Measurements from ENCODE around the gene CAMK1G. TPM values are rescaled to one million over a fixed set of nuclear protein-coding genes. Genes with fewer than 3 reads are reported as not detected.

The CAMK1G gene
- total RNA-seq, 3 donors from 2014 or later, result 0.60 TPM; not detected in 2

DNA sequence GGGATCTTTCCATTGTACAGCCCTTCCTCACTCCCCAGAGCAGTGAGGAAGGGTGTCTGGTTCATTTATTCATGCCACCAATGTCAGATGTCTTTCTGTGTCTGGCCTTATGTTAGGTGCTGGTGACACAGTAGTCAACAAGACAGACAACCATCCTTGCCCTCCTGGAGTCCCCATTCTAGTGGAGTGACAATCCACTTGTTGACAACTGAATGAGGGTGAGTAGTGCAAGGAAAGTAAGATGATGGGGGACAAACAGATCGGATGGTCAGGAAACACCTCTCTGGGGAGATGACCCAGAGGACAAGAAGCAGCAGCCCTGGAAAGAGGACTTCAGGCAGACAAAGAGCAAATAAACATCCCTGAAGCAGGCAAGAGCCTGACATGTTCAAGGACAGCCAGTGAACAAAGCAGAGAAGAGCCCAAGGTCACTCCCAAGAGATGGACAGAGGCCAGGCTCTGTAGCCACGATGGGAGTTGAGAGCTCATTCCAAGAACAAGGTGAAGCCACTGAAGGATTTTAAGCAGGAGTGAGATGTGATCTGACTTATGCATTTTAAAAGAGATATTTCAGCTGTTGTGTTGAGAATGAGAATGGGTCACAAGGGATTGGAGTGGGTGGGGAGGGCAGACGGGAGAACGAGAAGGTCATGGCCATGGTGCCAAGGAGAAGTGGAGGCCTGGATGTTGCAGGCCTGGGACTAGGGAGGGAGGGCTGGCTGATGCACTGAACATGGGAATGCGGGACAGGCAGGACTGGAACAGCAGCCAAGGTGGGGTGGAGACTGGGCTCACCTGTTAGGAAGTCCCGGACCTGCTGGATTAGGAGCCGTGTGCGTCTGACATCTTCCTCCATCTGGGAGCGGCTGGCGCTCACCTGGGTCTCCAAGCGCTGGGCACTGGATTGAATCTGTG lies 38.5 kb downstream of the CAMK1G start:
- TF ChIP-seq, protein P1, sequence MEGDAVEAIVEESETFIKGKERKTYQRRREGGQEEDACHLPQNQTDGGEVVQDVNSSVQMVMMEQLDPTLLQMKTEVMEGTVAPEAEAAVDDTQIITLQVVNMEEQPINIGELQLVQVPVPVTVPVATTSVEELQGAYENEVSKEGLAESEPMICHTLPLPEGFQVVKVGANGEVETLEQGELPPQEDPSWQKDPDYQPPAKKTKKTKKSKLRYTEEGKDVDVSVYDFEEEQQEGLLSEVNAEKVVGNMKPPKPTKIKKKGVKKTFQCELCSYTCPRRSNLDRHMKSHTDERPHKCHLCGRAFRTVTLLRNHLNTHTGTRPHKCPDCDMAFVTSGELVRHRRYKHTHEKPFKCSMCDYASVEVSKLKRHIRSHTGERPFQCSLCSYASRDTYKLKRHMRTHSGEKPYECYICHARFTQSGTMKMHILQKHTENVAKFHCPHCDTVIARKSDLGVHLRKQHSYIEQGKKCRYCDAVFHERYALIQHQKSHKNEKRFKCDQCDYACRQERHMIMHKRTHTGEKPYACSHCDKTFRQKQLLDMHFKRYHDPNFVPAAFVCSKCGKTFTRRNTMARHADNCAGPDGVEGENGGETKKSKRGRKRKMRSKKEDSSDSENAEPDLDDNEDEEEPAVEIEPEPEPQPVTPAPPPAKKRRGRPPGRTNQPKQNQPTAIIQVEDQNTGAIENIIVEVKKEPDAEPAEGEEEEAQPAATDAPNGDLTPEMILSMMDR (IDR thresholded peaks at IDR 0.05), result no peak
- intact Hi-C loops (cut with DNase I, micrococcal nuclease), result no loop called here
- H3K4me1 ChIP-seq (ENCODE audit: low read depth), result peaks cover 20% of the 10 kb centered on the region
- H3K9me3 ChIP-seq, result no peaks in the 10 kb centered on the region
- no peak overlapping the region for H3K4me3 ChIP-seq
- H3K36me3 ChIP-seq (ENCODE audit: low read depth), result no peaks in the 10 kb centered on the region
- no peak for DNase-seq
- no peak for ATAC-seq

DNA sequence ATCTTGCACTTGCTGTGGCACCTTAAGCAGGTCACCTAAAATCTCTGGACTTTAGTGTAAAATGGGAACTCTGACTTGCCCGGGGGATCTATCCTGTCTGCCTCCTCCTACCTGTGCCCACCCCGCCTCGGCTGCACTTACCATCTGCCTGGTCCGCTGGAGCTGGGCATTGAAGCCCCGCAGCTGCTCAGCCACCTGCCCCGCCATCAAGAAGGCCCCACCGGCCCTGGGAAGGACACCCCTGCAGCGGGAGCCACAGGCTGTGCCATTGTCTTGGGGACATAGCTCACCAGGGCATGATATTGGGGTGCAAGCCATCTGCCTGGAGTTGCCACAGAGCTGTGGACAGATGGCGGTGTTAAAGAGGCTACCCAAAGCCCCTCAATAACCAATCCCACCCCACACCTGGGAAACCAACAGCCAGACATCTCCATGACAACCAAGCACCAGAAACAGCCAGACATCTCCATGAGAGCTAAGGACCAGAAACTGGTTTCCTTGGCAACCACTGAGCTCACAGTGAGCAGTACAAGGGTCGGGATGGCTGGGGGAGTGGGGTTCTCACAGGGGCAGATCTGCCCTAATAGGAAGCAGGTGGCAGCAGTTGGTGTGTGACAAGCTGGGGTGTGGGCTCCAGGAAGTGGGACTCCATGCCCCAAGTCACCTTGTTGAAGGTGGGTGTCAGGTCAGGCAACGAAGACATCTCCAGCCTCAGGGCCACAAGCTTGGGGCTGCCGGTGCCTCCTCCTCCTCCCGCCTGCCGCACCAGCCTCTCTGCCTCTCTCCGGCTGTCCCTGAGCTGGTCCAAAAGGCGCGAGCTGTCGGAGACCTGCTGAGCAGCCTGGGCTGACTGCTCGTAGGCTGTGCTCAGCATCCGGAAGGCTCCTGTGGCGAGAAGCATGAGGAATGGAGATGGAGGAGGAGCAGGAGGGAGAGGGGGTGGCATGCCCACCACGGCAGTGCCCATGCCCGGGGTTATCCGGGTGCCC lies 39.6 kb downstream of the CAMK1G start:
- Histone ChIP-seq H3K4me3 (no peak overlapping the region), H3K9me3 (no peaks in the 10 kb centered on the region), H3K36me3 (ENCODE audit: low read depth) (no peaks in the 10 kb centered on the region), H3K4me1 (ENCODE audit: low read depth) (peaks cover 22% of the 10 kb centered on the region)
- ATAC-seq, result no peak
- DNase-seq, result no peak
- intact Hi-C loops (cut with DNase I, micrococcal nuclease), result no loop called here
- TF ChIP-seq, protein P1 (IDR thresholded peaks at IDR 0.05), result no peak

DNA sequence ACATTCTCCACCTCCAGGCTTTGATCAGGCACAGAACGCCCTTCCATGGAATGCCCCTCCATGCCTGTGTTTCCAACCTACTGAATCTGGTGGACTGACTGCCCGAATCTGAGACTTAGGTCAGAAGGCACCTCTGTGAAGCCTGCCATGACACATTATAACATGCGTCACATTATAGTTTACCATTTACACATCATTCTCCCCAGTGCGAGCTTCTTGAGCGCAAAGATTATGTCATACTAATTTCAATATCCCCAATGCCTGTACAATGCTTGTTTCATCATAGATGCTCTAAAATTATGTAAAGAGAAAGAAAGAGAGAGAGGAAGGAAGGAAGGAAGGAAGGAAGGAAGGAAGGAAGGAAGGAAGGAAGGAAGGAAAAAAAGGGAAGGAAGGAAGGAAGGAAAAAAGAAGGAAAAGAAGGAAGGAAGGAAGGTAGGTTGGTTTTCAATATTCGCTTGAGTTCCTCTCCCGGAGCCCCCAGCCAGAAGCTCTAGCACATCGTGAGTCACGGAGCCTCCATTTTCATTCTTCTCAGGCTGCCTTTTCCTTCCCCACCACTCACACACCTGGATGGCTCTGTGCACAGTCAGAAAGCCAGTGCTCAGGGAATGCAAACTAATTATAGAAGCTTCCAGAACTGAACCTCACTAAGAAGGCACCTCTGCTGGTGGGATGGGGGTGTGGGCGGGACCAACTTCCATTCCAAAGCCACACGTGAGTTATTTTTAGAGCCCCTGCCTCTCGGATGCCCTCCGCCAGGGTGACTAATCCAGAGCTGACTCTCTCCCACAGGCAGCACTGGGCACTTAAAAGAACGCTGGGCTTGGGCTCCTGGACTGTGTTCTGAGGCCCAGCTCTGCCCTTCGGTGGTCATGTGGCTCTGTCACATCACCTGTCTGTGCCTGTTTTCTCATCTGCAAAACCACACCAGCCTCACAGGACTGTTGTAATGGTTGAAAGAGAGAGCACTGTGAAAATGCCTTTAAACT lies 41.3 kb downstream of the CAMK1G start:
- Histone ChIP-seq H3K4me1 (ENCODE audit: low read depth) (peaks cover 10% of the 10 kb centered on the region), H3K36me3 (ENCODE audit: low read depth) (no peaks in the 10 kb centered on the region), H3K4me3 (no peak overlapping the region), H3K9me3 (no peaks in the 10 kb centered on the region)
- no peak for DNase-seq
- TF ChIP-seq, protein P1 (IDR thresholded peaks at IDR 0.05), result no peak
- ATAC-seq, result no peak
- intact Hi-C loops (cut with DNase I, micrococcal nuclease), result no loop called here

DNA sequence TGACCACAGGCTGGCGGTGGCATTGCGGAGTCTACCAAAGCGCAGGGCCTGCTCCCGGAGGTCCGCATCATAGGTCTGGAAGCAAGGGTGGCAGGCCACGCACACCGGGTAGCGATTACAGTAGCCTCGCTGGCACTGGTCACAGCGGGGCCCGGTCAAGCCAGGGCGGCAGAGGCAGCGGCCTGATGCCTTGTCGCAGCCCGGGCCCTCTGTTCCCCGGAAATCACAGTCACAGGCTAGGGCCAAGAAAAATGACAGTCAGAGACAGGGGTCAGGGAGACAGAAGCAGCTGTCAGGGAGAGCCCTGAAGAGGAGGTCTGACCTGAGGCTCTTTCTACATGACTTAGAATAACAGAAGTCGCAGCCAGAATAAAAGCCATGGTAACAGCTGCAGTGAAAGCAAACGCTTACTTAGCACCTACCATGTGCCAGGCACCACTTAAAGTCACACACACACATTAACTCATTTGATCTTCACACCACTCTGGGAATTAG lies 42.3 kb downstream of the CAMK1G start:
- DNase-seq, result no peak
- no peak overlapping the region for H3K4me3 ChIP-seq
- no peaks in the 10 kb centered on the region for H3K36me3 ChIP-seq (ENCODE audit: low read depth)
- ATAC-seq, result no peak
- intact Hi-C loops (cut with DNase I, micrococcal nuclease), result no loop called here
- peaks cover 12% of the 10 kb centered on the region for H3K4me1 ChIP-seq (ENCODE audit: low read depth)
- no peaks in the 10 kb centered on the region for H3K9me3 ChIP-seq
- TF ChIP-seq, protein P1 (IDR thresholded peaks at IDR 0.05), result no peak

Data from mucosa of descending colon (tissue), 3 donors.